Fibroblast of skin of right quadriceps (primary cell): ENCODE results near the gene PRDM15.
A peak's percentile ranks its signal among the peaks of the same experiment; 100 is the strongest.

ENCODE experiments used
- DNase-seq: peaks from one replicate; pipeline ENCODE4 v3.0.0-alpha.2; 2013

The PRDM15 gene

GRCh38 chr21:41885341-41886024, 6.3 kb upstream of the PRDM15 start:
- DNase-seq = no peak

GRCh38 chr21:41884501-41885030, 5.4 kb upstream of the PRDM15 start:
- no peak for DNase-seq

GRCh38 chr21:41883582-41883981, 4.4 kb upstream of the PRDM15 start:
- no peak for DNase-seq

- no peak for DNase-seq
Observed at GRCh38 chr21:41881051-41881450, 1.9 kb upstream of the PRDM15 start.

- DNase-seq = no peak
Observed at GRCh38 chr21:41880153-41880552, 1.0 kb upstream of the PRDM15 start.

GRCh38 chr21:41878831-41879189, 334 bp downstream of the PRDM15 start:
- DNase-seq = peak; percentile 87

- DNase-seq = peak; percentile 46
Observed at GRCh38 chr21:41877901-41878830, 978 bp downstream of the PRDM15 start.

- DNase-seq = no peak
Observed at GRCh38 chr21:41876928-41877652, 2.1 kb downstream of the PRDM15 start.

GRCh38 chr21:41876396-41876795, 2.7 kb downstream of the PRDM15 start:
- no peak for DNase-seq

- DNase-seq = no peak
Observed at GRCh38 chr21:41875086-41875485, 4.1 kb downstream of the PRDM15 start.

GRCh38 chr21:41874611-41875010, 4.5 kb downstream of the PRDM15 start:
- no peak for DNase-seq

- no peak for DNase-seq
Observed at GRCh38 chr21:41873426-41873825, 5.7 kb downstream of the PRDM15 start.

GRCh38 chr21:41873005-41873404, 6.1 kb downstream of the PRDM15 start:
- peak; percentile 27 for DNase-seq

- no peak for DNase-seq
Observed at GRCh38 chr21:41871293-41872030, 7.7 kb downstream of the PRDM15 start.

GRCh38 chr21:41869771-41870170, 9.4 kb downstream of the PRDM15 start:
- DNase-seq = no peak

- DNase-seq = peak; percentile 59
Observed at GRCh38 chr21:41868062-41868710, 11.0 kb downstream of the PRDM15 start.

GRCh38 chr21:41867313-41867712, 11.8 kb downstream of the PRDM15 start:
- no peak for DNase-seq

- no peak for DNase-seq
Observed at GRCh38 chr21:41866274-41866809, 12.8 kb downstream of the PRDM15 start.

- DNase-seq = no peak
Observed at GRCh38 chr21:41865002-41865777, 14.0 kb downstream of the PRDM15 start.

- DNase-seq = no peak
Observed at GRCh38 chr21:41864311-41865001, 14.7 kb downstream of the PRDM15 start.
